Fibroblast of villous mesenchyme (primary cell): ENCODE results near the gene SLIT1. TPM values are rescaled to one million over a fixed set of nuclear protein-coding genes. Genes with fewer than 3 reads are reported as not detected.
A peak's percentile ranks its signal among the peaks of the same experiment; 100 is the strongest.

Experiments used
- DNase-seq: peaks from one replicate; pipeline ENCODE4 v3.0.0-alpha.2; 2010; ENCODE audit warnings: low read depth
- H3K4me3 ChIP-seq: 2 replicates; pipeline ENCODE4 v1.5.1; 2011; ENCODE audit warnings: low read depth, mild to moderate bottlenecking, low read length
- total RNA-seq: library from RNA; depleted of rRNA; stranded (reverse); fragments of >200 nt; gene quantifications from 2 replicates; pipeline ENCODE4 v1.2.3, GENCODE V29; 2012
- TF ChIP-seq, protein P1 (sequence below): IDR thresholded peaks from 2 replicates; pipeline ENCODE4 v1.5.1; 2012; ENCODE audit warnings: low read depth, mild to moderate bottlenecking, low read length; ENCODE audit not compliant: insufficient read depth

Gene SLIT1
- total RNA-seq, 1 donor = not detected

DNA sequence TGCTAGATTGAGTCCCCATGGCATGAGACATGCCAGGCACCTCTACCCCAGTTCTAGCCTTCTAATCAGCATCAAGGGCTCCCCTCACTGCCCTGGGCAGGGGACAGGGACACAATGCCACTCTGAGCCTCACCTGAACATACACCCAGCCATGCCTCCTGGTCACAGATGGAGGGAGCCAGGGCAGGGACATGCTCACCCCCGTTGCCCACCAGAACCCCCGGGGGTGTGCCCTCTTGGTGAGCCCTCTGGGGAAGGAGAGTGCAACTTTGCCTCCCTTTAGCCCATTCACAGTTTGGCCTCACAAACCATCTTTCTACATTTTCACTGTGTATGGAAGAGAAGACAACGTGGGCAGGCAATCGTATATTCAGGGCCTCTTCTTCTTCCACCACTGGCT lies 186.4 kb downstream of the SLIT1 start:
- DNase-seq = no peak
- H3K4me3 ChIP-seq = no peak overlapping the region
- TF ChIP-seq, protein P1, sequence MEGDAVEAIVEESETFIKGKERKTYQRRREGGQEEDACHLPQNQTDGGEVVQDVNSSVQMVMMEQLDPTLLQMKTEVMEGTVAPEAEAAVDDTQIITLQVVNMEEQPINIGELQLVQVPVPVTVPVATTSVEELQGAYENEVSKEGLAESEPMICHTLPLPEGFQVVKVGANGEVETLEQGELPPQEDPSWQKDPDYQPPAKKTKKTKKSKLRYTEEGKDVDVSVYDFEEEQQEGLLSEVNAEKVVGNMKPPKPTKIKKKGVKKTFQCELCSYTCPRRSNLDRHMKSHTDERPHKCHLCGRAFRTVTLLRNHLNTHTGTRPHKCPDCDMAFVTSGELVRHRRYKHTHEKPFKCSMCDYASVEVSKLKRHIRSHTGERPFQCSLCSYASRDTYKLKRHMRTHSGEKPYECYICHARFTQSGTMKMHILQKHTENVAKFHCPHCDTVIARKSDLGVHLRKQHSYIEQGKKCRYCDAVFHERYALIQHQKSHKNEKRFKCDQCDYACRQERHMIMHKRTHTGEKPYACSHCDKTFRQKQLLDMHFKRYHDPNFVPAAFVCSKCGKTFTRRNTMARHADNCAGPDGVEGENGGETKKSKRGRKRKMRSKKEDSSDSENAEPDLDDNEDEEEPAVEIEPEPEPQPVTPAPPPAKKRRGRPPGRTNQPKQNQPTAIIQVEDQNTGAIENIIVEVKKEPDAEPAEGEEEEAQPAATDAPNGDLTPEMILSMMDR = no peak

DNA sequence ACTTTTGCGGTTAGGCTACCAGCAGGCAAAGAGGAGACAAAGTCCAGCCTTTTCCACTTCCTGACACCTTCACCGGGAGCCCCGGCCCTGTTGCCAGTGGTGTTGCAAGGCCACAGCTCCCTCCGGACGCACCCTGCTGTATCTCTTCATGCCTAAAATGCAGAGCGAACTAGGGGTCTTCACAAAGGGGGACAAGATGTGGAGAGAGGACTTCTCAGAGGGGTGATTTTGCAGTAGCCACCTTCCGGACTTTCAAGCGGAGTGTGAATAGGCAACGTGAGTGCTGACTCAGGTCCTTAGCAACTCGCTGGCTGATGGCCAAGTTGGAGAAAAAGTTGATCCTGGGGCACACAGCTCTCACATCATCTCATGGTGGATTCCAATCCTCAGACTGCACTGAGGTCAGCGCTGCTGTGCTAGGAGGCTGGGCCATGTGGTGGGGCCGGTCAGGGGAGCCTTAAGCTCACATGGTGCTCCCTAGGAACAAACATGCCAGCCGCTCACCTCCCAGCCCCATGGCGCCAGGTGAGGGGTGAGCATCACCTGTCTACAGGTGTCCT lies 187.3 kb downstream of the SLIT1 start:
- TF ChIP-seq, protein P1 = no peak
- DNase-seq = peak; percentile 81
- H3K4me3 ChIP-seq = no peak overlapping the region

DNA sequence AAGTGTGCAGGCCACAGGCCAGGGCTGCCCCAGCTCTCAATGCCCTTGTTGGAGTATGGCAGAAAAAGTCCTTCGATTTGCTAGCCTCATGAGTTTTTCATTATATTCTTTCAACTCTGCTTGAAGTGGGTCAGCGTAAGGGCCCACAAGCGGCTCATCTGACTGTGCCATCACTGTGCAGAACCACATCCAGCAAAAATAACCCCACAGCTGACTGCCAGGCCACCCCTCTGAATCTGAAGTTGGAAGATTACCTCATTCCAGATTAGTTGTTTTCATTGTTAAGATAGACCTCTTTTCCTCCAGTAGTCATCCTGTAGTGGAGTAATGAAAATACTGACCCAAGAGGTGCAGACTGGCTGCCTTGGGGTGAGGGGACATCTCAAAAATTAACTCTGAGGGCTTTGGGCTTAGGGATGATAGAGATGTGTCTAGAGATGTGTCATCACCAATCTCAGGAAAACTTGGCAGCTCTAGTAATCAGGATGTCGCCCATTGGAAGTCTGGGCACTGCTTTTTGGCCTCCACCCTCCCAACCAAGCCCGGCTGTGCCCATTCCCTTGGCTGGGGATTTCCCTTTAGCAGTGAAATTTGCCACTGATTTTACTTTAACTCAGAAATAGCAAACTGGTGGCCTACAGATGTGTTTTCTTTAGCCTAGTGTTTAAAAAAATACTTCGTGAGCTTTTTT lies 189.3 kb downstream of the SLIT1 start:
- no peak overlapping the region for H3K4me3 ChIP-seq
- TF ChIP-seq, protein P1 = no peak
- DNase-seq = no peak

DNA sequence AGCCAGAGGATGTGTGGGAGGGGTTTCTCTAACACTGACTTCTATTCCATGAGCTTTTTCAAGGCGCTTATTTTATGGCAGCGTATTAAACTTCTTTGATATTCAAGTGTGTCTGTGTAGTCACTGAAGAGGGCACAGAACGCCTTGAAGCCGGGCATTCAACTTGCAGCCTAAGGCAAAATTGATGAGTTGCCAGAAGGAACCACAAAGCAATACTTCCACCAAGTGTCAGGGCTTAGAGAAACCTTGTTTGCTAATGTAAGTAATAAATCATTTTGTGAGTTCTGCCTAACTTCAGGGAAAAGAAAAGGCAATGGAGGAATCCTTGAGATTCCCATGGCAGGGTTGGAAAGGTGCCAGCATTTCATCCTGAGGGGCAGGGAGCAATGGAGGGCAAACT lies 189.9 kb downstream of the SLIT1 start:
- peak; percentile 38 for DNase-seq
- TF ChIP-seq, protein P1 = no peak
- H3K4me3 ChIP-seq = no peak overlapping the region

DNA sequence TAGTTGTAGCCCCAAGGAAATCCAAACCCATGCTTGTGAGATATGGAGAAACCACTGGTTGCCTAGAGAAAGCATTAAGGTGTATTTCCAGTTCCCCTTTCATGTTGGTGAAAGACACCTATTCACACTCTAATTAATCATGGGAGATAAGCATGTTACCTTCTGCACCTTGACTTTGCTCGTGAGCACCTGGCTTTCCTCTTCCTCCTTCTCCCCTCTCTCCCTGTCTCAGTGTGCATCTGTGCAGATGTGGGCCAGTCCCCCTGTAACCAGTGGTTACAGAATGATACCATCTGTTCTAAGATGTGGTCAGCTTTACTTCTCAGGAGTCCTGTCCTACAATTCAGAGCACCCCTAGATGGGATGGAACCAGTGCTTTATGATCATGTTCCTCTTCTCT lies 193.0 kb downstream of the SLIT1 start:
- TF ChIP-seq, protein P1 = no peak
- no peak for DNase-seq
- H3K4me3 ChIP-seq = no peak overlapping the region

DNA sequence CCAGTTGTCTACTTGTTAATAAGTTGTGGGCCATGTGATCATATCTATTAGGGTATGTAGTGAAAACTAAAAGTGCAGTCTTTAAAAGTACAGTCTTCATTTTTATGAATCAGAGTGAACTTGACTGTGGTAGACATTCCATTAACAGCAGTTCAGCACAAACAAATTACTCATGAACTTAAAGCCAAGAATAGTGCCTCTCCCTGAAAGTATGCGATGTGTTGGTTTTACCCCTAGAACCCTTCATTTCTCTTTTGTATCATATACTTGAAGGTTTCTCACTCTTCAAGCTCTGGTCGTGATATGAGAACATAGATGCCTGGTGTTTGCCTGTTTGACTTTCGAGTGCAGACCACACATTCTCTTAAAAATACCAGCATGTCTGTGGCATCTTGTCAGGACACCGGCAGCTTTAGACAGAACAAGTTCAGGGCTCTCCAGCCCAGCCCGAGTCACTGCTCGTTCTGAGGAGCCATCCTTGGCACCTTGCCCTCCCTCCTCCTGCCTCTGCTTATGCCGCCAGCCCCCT lies 194.4 kb downstream of the SLIT1 start:
- no peak overlapping the region for H3K4me3 ChIP-seq
- TF ChIP-seq, protein P1 = no peak
- peak; percentile 59 for DNase-seq
